GM12872 (cell line): ENCODE data around the gene SELENOO.

Experiments used
- CTCF ChIP-seq: IDR thresholded peaks from 3 replicates; pipeline ENCODE4 v1.5.1; 2011; ENCODE audit warnings: low read depth, mild to moderate bottlenecking, low read length, moderate library complexity; ENCODE audit not compliant: insufficient read depth

The SELENOO gene

GRCh38 chr22:50197856-50198623 is 2.8 kb upstream of the SELENOO start:
- TF ChIP-seq CTCF = no peak

GRCh38 chr22:50198624-50199017 is 2.2 kb upstream of the SELENOO start:
- no peak for TF ChIP-seq CTCF

GRCh38 chr22:50199251-50199721 is 1.5 kb upstream of the SELENOO start:
- no peak for TF ChIP-seq CTCF

GRCh38 chr22:50199829-50200460 is 866 bp upstream of the SELENOO start:
- TF ChIP-seq CTCF = no peak

- no peak for TF ChIP-seq CTCF
Measured at GRCh38 chr22:50201191-50202129, 649 bp downstream of the SELENOO start.

- no peak for TF ChIP-seq CTCF
Measured at GRCh38 chr22:50202130-50202666, 1.4 kb downstream of the SELENOO start.

- no peak for TF ChIP-seq CTCF
Measured at GRCh38 chr22:50203288-50203687, 2.5 kb downstream of the SELENOO start.
